Stomach (tissue), 9 donors: ENCODE results near the gene SQSTM1. TPM values are rescaled to one million over a fixed set of nuclear protein-coding genes. Genes with fewer than 3 reads are reported as not detected.

Source experiments
- DNase-seq, 2 donors: peaks; one replicate each; pipeline versions ENCODE4 v3.0.0 to v3.0.0-alpha.2; 2013 to 2019
- H3K27ac ChIP-seq, 5 donors: fragments of 200-600 bp in 4 of 5; sonication (generic) in 4 of 5; one replicate each; pipeline ENCODE4 v1.5.1; 2013 to 2019; ENCODE audit warnings: mild to moderate bottlenecking in 1 of 5, moderate library complexity in 1 of 5
- H3K27me3 ChIP-seq, 3 donors: fragments of 200-600 bp; sonication (generic); one replicate each; pipeline ENCODE4 v1.5.1; 2017 to 2019; ENCODE audit warnings: mixed run types in 1 of 3
- H3K36me3 ChIP-seq, 4 donors: fragments of 200-600 bp; sonication (generic); 1 replicate in 3 of 4; 2 replicates in 1 of 4; pipeline ENCODE4 v1.5.1; 2016 to 2019
- H3K4me1 ChIP-seq, 4 donors: fragments of 200-600 bp; sonication (generic); one replicate each; pipeline ENCODE4 v1.5.1; 2016 to 2019
- H3K4me3 ChIP-seq, 4 donors: fragments of 200-600 bp; sonication (generic) in 3 of 4; one replicate each; pipeline ENCODE4 v1.5.1; 2016 to 2019; ENCODE audit warnings: mild to moderate bottlenecking in 1 of 4
- H3K9me3 ChIP-seq, 4 donors: fragments of 200-600 bp; sonication (generic); one replicate each; pipeline ENCODE4 v1.5.1; 2016 to 2019
- EP300 ChIP-seq: sonication (generic); formaldehyde crosslinking; IDR thresholded peaks from one replicate; pipeline ENCODE4 v1.6.1; 2017; ENCODE audit warnings: antibody characterized with exemption
- POLR2A ChIP-seq, 4 donors: fragments of 450-650 bp; IDR thresholded peaks; one replicate each; pipeline ENCODE4 v1.6.1; 2016; ENCODE audit warnings: antibody characterized with exemption in 4 of 4, control low read depth in 2 of 4, mild to moderate bottlenecking in 1 of 4, moderate library complexity in 1 of 4
- POLR2AphosphoS5 ChIP-seq, 3 donors: sonication (generic); formaldehyde crosslinking; IDR thresholded peaks; one replicate each; pipeline ENCODE4 v1.6.1; 2016; ENCODE audit warnings: antibody characterized with exemption in 3 of 3
- WGBS, 5 donors: extraction: QIAGEN DNeasy Blood & Tissue Kit in 3 of 5; methylation state at CpG; one replicate each; pipeline versions ENCODE4 v1.1.5 to v1.1.7; 2013 to 2018; 5-methylcytosine and 5-hydroxymethylcytosine counted together
- intact Hi-C: fragments of 100-400 bp; cut with DNase I; formaldehyde crosslinking; loops from one replicate; pipeline ENCODE4 v1.15.1; 2023; ENCODE audit warnings: low total_unique reads
- polyA plus RNA-seq, 3 donors: library from polyadenylated mRNA; stranded (reverse); fragments of 200-250 nt; gene quantifications; one replicate each; pipeline ENCODE4 v1.2.3, GENCODE V29; 2013
- total RNA-seq, 5 donors: library from RNA; depleted of rRNA; stranded (reverse); fragments of >200 nt; gene quantifications; one replicate each; pipeline versions ENCODE4 v1.1.0 to v1.2.3, GENCODE V29; 2014 to 2016
- TF ChIP-seq, protein P1 (sequence below), 7 experiments: fragments of 450-650 bp in 4 of 7; fragments of 200-600 bp in 3 of 7; sonication (generic) in 3 of 7; IDR thresholded peaks; one replicate each; pipeline ENCODE4 v1.5.1; 2016 to 2019; ENCODE audit warnings: antibody characterized with exemption in 7 of 7, control low read depth in 2 of 7, mild to moderate bottlenecking in 1 of 7
- donor health status: healthy with polysubstance abuse.
- donor health status: Bipolar disorder and iron deficiency.
- donor health status: healthy.

The SQSTM1 gene
- total and polyA plus RNA-seq, 8 donors = 163 to 693 (median 356) TPM

DNA sequence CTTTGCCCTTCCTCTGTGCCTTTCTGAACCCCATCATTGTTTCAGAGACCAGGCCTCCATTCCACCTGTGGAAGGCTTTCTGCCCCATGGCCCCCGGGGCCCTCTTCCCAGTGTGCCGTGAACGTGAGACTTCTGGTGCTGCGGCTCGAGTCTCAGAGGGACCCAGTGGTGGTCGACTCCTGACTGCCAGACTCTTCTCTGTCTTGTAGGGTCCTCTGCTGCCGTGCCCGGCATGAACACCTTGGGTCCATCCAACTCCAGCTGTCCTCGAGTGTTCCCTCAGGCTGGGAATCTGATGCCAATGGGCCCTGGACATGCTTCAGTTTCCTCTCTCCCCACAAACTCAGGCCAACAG, 47.0 kb upstream of the SQSTM1 start:
- no peak for DNase-seq
- Histone ChIP-seq H3K4me3 (no peak overlapping the region), H3K9me3 (no peaks in the 10 kb centered on the region), H3K27me3 (no peaks in the 10 kb centered on the region), H3K27ac (no peak overlapping the region), H3K36me3 (peaks cover 77 to 99% (median 97%) of the 10 kb centered on the region in 4 donors), H3K4me1 (peaks cover 0 to 18% (median 4%) of the 10 kb centered on the region in 4 donors)
- WGBS, 5 donors = 93 to 97% (median 96%) methylated on average over 6 to 9 of the region's 9 CpGs
- intact Hi-C loops = no loop called here
- TF ChIP-seq POLR2A (IDR thresholded peaks at IDR 0.05) = no peak
- TF ChIP-seq, protein P1, sequence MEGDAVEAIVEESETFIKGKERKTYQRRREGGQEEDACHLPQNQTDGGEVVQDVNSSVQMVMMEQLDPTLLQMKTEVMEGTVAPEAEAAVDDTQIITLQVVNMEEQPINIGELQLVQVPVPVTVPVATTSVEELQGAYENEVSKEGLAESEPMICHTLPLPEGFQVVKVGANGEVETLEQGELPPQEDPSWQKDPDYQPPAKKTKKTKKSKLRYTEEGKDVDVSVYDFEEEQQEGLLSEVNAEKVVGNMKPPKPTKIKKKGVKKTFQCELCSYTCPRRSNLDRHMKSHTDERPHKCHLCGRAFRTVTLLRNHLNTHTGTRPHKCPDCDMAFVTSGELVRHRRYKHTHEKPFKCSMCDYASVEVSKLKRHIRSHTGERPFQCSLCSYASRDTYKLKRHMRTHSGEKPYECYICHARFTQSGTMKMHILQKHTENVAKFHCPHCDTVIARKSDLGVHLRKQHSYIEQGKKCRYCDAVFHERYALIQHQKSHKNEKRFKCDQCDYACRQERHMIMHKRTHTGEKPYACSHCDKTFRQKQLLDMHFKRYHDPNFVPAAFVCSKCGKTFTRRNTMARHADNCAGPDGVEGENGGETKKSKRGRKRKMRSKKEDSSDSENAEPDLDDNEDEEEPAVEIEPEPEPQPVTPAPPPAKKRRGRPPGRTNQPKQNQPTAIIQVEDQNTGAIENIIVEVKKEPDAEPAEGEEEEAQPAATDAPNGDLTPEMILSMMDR (IDR thresholded peaks at IDR 0.05) = no peak
- TF ChIP-seq POLR2AphosphoS5 (IDR thresholded peaks at IDR 0.05) = no peak
- TF ChIP-seq EP300 = no peak

DNA sequence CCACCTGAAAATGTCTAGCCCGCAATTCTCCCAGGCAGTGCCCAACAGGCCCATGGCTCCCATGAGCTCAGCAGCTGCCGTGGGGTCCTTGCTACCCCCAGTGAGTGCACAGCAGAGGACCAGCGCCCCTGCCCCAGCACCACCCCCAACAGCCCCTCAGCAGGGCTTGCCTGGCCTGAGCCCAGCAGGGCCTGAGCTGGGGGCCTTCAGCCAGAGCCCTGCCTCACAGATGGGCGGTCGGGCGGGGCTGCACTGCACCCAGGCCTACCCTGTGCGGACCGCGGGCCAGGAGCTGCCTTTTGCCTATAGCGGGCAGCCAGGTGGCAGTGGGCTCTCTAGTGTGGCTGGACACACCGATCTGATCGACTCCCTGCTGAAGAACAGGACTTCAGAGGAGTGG, 46.3 kb upstream of the SQSTM1 start:
- 94 to 100% (median 96%) methylated on average over 2 to 12 of the region's 12 CpGs for WGBS, 5 donors
- no peaks in the 10 kb centered on the region for H3K27me3 ChIP-seq
- H3K9me3 ChIP-seq = no peaks in the 10 kb centered on the region
- DNase-seq = no peak
- intact Hi-C loops = no loop called here
- TF ChIP-seq, protein P1 (IDR thresholded peaks at IDR 0.05) = no peak
- no peak for TF ChIP-seq POLR2A (IDR thresholded peaks at IDR 0.05)
- TF ChIP-seq EP300 = no peak
- TF ChIP-seq POLR2AphosphoS5 (IDR thresholded peaks at IDR 0.05) = no peak
- peaks cover 70 to 98% (median 97%) of the 10 kb centered on the region in 4 donors for H3K36me3 ChIP-seq
- no peak overlapping the region for H3K27ac ChIP-seq
- peaks cover 0 to 18% (median under 1%) of the 10 kb centered on the region in 4 donors for H3K4me1 ChIP-seq
- H3K4me3 ChIP-seq = no peak overlapping the region

DNA sequence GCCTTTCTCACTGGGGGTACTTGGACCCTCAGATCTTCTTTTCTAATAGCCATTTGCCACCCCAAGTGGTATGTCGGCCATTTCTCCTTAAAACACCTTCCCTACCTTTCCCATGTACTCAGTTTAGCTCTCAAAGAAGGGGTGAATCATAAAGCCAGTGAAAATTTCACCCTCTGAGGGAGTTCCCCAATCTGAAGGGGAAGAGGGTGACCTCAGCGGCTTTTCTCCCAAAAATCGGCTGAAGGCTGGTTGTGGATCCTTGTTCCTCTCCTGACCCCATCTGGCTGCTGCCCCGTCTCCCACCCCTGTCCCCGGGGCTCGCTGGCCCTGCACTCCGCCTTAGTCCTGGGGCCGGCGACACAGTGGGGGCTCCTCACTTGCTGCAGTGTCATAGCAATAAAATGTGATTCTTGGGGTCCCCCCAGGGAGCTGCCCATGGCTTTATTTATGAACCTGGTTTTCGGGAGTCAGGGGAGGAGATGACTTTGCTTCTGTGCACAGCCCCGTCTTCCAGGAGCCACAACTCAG, 44.2 kb upstream of the SQSTM1 start:
- intact Hi-C loops = no loop called here
- DNase-seq = no peak
- Histone ChIP-seq H3K36me3 (peaks cover 58 to 95% (median 93%) of the 10 kb centered on the region in 4 donors), H3K27me3 (no peaks in the 10 kb centered on the region), H3K4me3 (no peak overlapping the region), H3K9me3 (no peaks in the 10 kb centered on the region), H3K27ac (no peak overlapping the region), H3K4me1 (peaks cover 0 to 27% (median 0%) of the 10 kb centered on the region in 4 donors)
- TF ChIP-seq POLR2AphosphoS5 (IDR thresholded peaks at IDR 0.05) (no peak), POLR2A (IDR thresholded peaks at IDR 0.05) (no peak), EP300 (no peak)
- TF ChIP-seq, protein P1 (IDR thresholded peaks at IDR 0.05) = no peak
- WGBS, 5 donors = 88 to 97% (median 91%) methylated on average over 11 of the region's 11 CpGs

DNA sequence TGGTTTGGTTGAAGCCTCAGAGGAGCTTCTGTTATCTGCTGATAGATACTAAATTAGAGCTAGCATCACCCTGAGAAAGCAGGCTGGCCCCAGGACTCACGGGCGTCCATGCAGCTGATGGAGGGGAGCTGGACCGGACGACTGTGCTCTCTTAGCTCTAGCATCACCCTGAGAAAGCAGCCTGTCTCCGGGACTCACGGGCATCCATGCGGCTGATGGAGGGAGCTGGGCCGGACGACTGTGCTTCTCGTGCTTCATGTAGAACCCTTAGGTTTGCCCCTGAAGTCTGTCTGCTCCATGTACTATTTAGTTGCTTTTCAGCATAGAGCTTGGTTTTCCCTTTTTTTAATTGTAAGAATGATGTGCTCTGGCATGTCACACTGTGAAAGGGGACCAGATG, 43.2 kb upstream of the SQSTM1 start:
- no peak for DNase-seq
- H3K27me3 ChIP-seq = no peaks in the 10 kb centered on the region
- peaks cover 49 to 85% (median 83%) of the 10 kb centered on the region in 4 donors for H3K36me3 ChIP-seq
- WGBS, 5 donors = 88 to 96% (median 94%) methylated on average over 10 of the region's 10 CpGs
- H3K4me3 ChIP-seq = no peak overlapping the region
- TF ChIP-seq EP300 = no peak
- no peak for TF ChIP-seq POLR2AphosphoS5 (IDR thresholded peaks at IDR 0.05)
- TF ChIP-seq POLR2A (IDR thresholded peaks at IDR 0.05) = no peak
- TF ChIP-seq, protein P1 (IDR thresholded peaks at IDR 0.05) = no peak
- H3K9me3 ChIP-seq = no peaks in the 10 kb centered on the region
- peaks cover 0 to 27% (median 0%) of the 10 kb centered on the region in 4 donors for H3K4me1 ChIP-seq
- intact Hi-C loops = no loop called here
- H3K27ac ChIP-seq = no peak overlapping the region
